K562 (cell line): ENCODE data around the gene KCNG4. TPM values are rescaled to one million over a fixed set of nuclear protein-coding genes. Genes with fewer than 3 reads are reported as not detected.

Experiments used
- ATAC-seq: fragments of 200-7000 bp; cut with Tn5 transposase; 3 replicates; pipeline ENCODE4 v1.9.1; 2020; ENCODE audit warnings: moderate library complexity
- BruUV-seq: library from RNA; stranded (reverse); fragments of 400-500 nt; replicated peaks from 2 replicates; lab custom pipeline; 2021; lab: Mats Ljungman, UMichigan
- CTCF ChIA-PET: fragments of 300-600 bp; formaldehyde crosslinking; extraction: SDS; loops from one replicate; lab custom pipeline; 2021; ENCODE audit warnings: low intra/inter-chr PET ratio; lab: Yijun Ruan, JAX
- POLR2A ChIA-PET: fragments of 300-600, 350-650 bp; sonication (Branson Sonifier 250); formaldehyde crosslinking; extraction: SDS; loops from one replicate; lab custom pipeline; 2021; ENCODE audit warnings: antibody characterized with exemption, inconsistent platforms; lab: Yijun Ruan, JAX
- DNase-seq, 4 experiments: peaks; one replicate each; pipeline versions ENCODE4 v3.0.0 to v3.0.0-alpha.2; 2011 to 2018; ENCODE audit warnings: low spot score in 3 of 4, mixed read lengths in 3 of 4; ENCODE audit errors: extremely low read depth in 1 of 4
- FAIRE-seq: peaks from 2 replicates; lab custom pipeline; 2011; peaks lifted over from hg19 to GRCh38; lab: Jason Lieb, UNC
- H2AFZ ChIP-seq: 2 replicates; pipeline ENCODE4 v1.6.0; 2011; ENCODE audit warnings: low read depth, low read length, control low read depth, inconsistent platforms
- H3K27ac ChIP-seq: fragments of 200-600 bp; 3 replicates; pipeline ENCODE4 v1.8.0; 2011; ENCODE audit warnings: low read depth, mild to moderate bottlenecking, control low read depth, inconsistent platforms, low read length, moderate library complexity, mixed read lengths; ENCODE audit errors: extremely low read depth
- H3K27me3 ChIP-seq, 2 experiments: fragments of 300-600 bp in 1 of 2; 2 replicates in 1 of 2; 3 replicates in 1 of 2; pipeline versions ENCODE4 v1.6.0 to v1.8.0; 2011; ENCODE audit warnings: inconsistent platforms in 2 of 2, low read length in 2 of 2, mild to moderate bottlenecking in 1 of 2, mixed read lengths in 1 of 2, moderate library complexity in 1 of 2; ENCODE audit not compliant: control insufficient read depth in 2 of 2, insufficient read depth in 2 of 2
- H3K36me3 ChIP-seq: fragments of 300-600 bp; 3 replicates; pipeline ENCODE4 v1.8.0; 2011; ENCODE audit warnings: mild to moderate bottlenecking, low read length, inconsistent platforms; ENCODE audit not compliant: control insufficient read depth, insufficient read depth
- H3K4me1 ChIP-seq, 2 experiments: fragments of 200-600 bp in 1 of 2; replicated peaks in 1 of 2; 2 replicates in 1 of 2; 3 replicates in 1 of 2; pipeline versions ENCODE4 v1.5.1 to v1.8.0; 2011; ENCODE audit warnings: inconsistent platforms in 2 of 2, low read length in 2 of 2, mild to moderate bottlenecking in 1 of 2, mixed read lengths in 1 of 2, moderate library complexity in 1 of 2; ENCODE audit not compliant: control insufficient read depth in 2 of 2, insufficient read depth in 2 of 2
- H3K4me2 ChIP-seq: 2 replicates; pipeline ENCODE4 v1.6.1; 2011; ENCODE audit warnings: low read length, control low read depth, inconsistent platforms, mixed read lengths; ENCODE audit not compliant: insufficient read depth
- H3K4me3 ChIP-seq: fragments of 200-600 bp; sonication (generic), shearing (Covaris generic); 2 replicates; pipeline ENCODE4 v1.5.1; 2016; ENCODE audit warnings: control low read depth, inconsistent platforms
- H3K79me2 ChIP-seq: fragments of 200-600 bp; 3 replicates; pipeline ENCODE4 v1.8.0; 2011; ENCODE audit warnings: low read length, inconsistent platforms; ENCODE audit not compliant: control insufficient read depth, insufficient read depth
- H3K9ac ChIP-seq, 2 experiments: 2 replicates each; pipeline versions ENCODE4 v1.6.0 to v1.6.1; 2011; ENCODE audit warnings: low read depth in 2 of 2, low read length in 2 of 2, control low read depth in 1 of 2, inconsistent platforms in 1 of 2, mild to moderate bottlenecking in 1 of 2, mixed read lengths in 1 of 2; ENCODE audit not compliant: insufficient read depth in 1 of 2
- H3K9me1 ChIP-seq: one replicate; pipeline ENCODE4 v1.6.0; 2011; ENCODE audit warnings: inconsistent platforms, mild to moderate bottlenecking, low read length, moderate library complexity; ENCODE audit not compliant: control insufficient read depth, insufficient read depth
- H3K9me3 ChIP-seq: replicated peaks from 2 replicates; pipeline ENCODE4 v1.5.1; 2011; ENCODE audit warnings: low read depth, low read length, inconsistent platforms; ENCODE audit not compliant: control insufficient read depth, insufficient read depth
- H4K20me1 ChIP-seq: replicated peaks from 2 replicates; pipeline ENCODE4 v1.6.1; 2011; ENCODE audit warnings: low read length, inconsistent platforms, mixed read lengths; ENCODE audit not compliant: control insufficient read depth, insufficient read depth
- ARID3B ChIP-seq: fragments of 250-450 bp; sonication (Bioruptor Pico); IDR thresholded peaks from 2 replicates; pipeline ENCODE4 v1.4.0; 2020; ENCODE audit warnings: borderline replicate concordance
- CHD2 ChIP-seq: IDR thresholded peaks from 2 replicates; pipeline ENCODE4 v1.6.1; 2011; ENCODE audit warnings: low read depth, low read length
- CREB1 ChIP-seq, 2 experiments: sonication (generic) in 1 of 2; formaldehyde crosslinking in 1 of 2; IDR thresholded peaks; 2 replicates each; pipeline versions ENCODE4 v1.6.1 to v1.8.0; 2012 to 2022; ENCODE audit warnings: inconsistent platforms in 1 of 2, mild to moderate bottlenecking in 1 of 2, missing genetic modification reagents in 1 of 2, moderate library complexity in 1 of 2
- FOXJ3 ChIP-seq: sonication (generic); formaldehyde crosslinking; IDR thresholded peaks from 2 replicates; pipeline ENCODE4 v1.4.0; 2020; ENCODE audit warnings: mild to moderate bottlenecking, missing genetic modification reagents
- HMG20A ChIP-seq: fragments of 450-650 bp; formaldehyde crosslinking; conservative IDR thresholded peaks from 2 replicates; pipeline ENCODE4 v1.4.0; 2020; ENCODE audit warnings: mild to moderate bottlenecking, mixed read lengths
- MEF2A ChIP-seq: IDR thresholded peaks from 2 replicates; pipeline ENCODE4 v1.6.1; 2011; ENCODE audit warnings: low read depth, mild to moderate bottlenecking, low read length, moderate library complexity; ENCODE audit not compliant: control insufficient read depth
- NFRKB ChIP-seq: fragments of 450-650 bp; IDR thresholded peaks from 2 replicates; pipeline ENCODE4 v1.6.1; 2016; ENCODE audit warnings: low read depth
- PBX2 ChIP-seq, 2 experiments: IDR thresholded peaks in 1 of 2; conservative IDR thresholded peaks in 1 of 2; 2 replicates each; pipeline ENCODE4 v1.6.1; 2016; ENCODE audit warnings: low read depth in 2 of 2, mild to moderate bottlenecking in 1 of 2, missing compliant biosample characterization in 1 of 2, missing genetic modification characterization in 1 of 2, moderate library complexity in 1 of 2
- PRDM10 ChIP-seq: fragments of 450-650 bp; IDR thresholded peaks from 2 replicates; pipeline ENCODE4 v1.6.1; 2018; ENCODE audit not compliant: partially characterized antibody
- RBM15 ChIP-seq: fragments of 200-400 bp; formaldehyde crosslinking; IDR thresholded peaks from 2 replicates; pipeline ENCODE4 v1.6.1; 2018; ENCODE audit warnings: mild to moderate bottlenecking, low read length, moderate library complexity; ENCODE audit not compliant: insufficient read depth
- WGBS: fragments of 100-300 bp; shearing (Covaris generic); methylation state at CpG from one replicate; pipeline ENCODE4 v1.1.6; 2016; ENCODE audit warnings: low coverage, mixed read lengths; ENCODE audit not compliant: insufficient coverage; ENCODE audit errors: missing lambda C conversion rate; 5-methylcytosine and 5-hydroxymethylcytosine counted together
- in situ Hi-C: fragments of 300-500 bp; cut with MboI; formaldehyde crosslinking; loops from 4 replicates; pipeline ENCODE4 v1.15.0; 2018; ENCODE audit warnings: inconsistent platforms, mixed read lengths
- intact Hi-C: fragments of 100-400 bp; cut with micrococcal nuclease; formaldehyde crosslinking; loops from 2 replicates; pipeline ENCODE4 v1.14.2; 2022
- polyA plus RNA-seq, 8 experiments: library from polyadenylated mRNA; depleted of rRNA in 4 of 8; stranded (reverse) in 5 of 8; unstranded in 3 of 8; fragments of >200 nt; fragmentation: Nextera tagmentation in 2 of 8; fragmentation: Illumina TruSeq in 1 of 8; extraction: Ambion mirVana in 2 of 8; extraction: Trizol in 1 of 8; gene quantifications; 2 replicates each; pipeline versions ENCODE4 v1.2.1 to v1.2.3, GENCODE V29; 2011 to 2014; ENCODE audit warnings: inconsistent platforms in 1 of 8, missing spikeins in 1 of 8
- total RNA-seq, 7 experiments: library from RNA; depleted of rRNA in 6 of 7; stranded (reverse); fragments of >200 nt in 6 of 7; fragmentation: Illumina TruSeq in 2 of 7; extraction: Trizol in 2 of 7; gene quantifications; 2 replicates each; pipeline versions ENCODE4 v1.2.1 to v1.2.3, GENCODE V29; 2011 to 2021; ENCODE audit warnings: low replicate concordance in 1 of 7
- TF ChIP-seq, protein P1 (sequence below): fragments of 450-650 bp; IDR thresholded peaks from 2 replicates; pipeline ENCODE4 v1.6.1; 2016

Gene KCNG4
- total and polyA plus RNA-seq, 9 of the 15 experiments (the other 6 are each of a cell fraction or from before 2014, with no cell fraction given): not detected

DNA sequence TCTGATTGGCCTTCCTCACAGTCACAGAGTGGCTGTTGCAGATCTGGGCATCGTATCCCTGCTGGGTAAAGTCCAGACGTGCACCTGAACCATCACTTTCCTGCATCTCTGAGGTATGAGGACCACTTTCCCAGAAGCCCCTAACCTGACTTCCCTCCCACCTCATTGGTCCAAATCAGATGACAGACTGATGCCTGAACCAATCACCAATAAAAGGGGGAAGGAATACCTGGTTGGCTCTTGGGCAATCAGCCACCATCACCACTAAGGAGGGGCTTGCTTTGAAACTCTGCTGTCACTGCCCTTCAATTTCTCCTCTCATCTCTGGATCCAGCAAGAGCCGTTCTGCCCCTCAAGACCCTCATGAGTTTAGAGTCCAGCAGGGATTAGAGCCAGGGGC lies 41.3 kb upstream of the KCNG4 start (continued):
- TF ChIP-seq PBX2 (CRISPR knock-in tag; IDR thresholded peaks at IDR 0.05; ENCODE audit: low read depth): peak; percentile 73
- TF ChIP-seq PBX2 (tag; conservative IDR thresholded peaks at IDR 0.05; ENCODE audit: low read depth): peak; percentile 95
- no peak for TF ChIP-seq MEF2A
- TF ChIP-seq, protein P1, sequence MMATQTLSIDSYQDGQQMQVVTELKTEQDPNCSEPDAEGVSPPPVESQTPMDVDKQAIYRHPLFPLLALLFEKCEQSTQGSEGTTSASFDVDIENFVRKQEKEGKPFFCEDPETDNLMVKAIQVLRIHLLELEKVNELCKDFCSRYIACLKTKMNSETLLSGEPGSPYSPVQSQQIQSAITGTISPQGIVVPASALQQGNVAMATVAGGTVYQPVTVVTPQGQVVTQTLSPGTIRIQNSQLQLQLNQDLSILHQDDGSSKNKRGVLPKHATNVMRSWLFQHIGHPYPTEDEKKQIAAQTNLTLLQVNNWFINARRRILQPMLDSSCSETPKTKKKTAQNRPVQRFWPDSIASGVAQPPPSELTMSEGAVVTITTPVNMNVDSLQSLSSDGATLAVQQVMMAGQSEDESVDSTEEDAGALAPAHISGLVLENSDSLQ: peak; percentile 98
- TF ChIP-seq CHD2: peak; percentile 64

DNA sequence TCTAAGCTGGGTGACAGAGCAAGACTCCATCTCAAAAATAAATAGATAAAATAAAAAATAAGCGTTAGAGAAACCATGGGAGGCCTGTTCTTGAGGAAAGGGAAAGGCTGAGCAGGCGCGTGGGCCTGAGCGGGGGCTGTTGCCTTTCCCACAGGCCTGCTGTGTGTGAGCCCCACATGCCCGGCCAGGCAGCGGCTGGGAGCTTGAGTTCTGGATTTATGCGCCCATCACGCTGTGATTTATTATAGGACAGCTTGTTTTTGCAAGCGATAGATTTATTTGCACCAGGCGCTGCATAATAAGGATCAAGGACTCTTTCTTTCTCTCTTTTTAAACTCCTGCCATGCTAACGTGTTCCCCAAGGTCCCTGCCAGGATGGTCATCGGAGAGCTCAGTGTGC lies 40.1 kb upstream of the KCNG4 start:
- H3K9ac ChIP-seq: no peak overlapping the region
- ATAC-seq: no peak
- POLR2A ChIA-PET: interaction anchor here (1.2 kb wide), 1 partner anchor 64 kb away, joined by 4 read pairs; no protein-coding TSS in a partner anchor
- in situ Hi-C loops (loop anchor here (5.0 kb wide), 1 partner anchor 197 kb away; no protein-coding TSS in a partner anchor), intact Hi-C loops (no loop called here)
- peaks cover 15% of the 10 kb centered on the region for H4K20me1 ChIP-seq
- no peak overlapping the region for H3K27ac ChIP-seq
- H3K9me3 ChIP-seq: no peaks in the 10 kb centered on the region
- CTCF ChIA-PET: no interaction called here
- no peak for DNase-seq
- FAIRE-seq: no peak
- BruUV-seq: no TSS peak
- H3K4me3 ChIP-seq: no peak overlapping the region
- no peaks in the 10 kb centered on the region for H3K4me1 ChIP-seq
- no peak overlapping the region for H2AFZ ChIP-seq
- H3K9me1 ChIP-seq: no peaks in the 10 kb centered on the region
- H3K27me3 ChIP-seq: peaks cover 70 to 85% of the 10 kb centered on the region in 2 experiments
- H3K79me2 ChIP-seq: no peaks in the 10 kb centered on the region
- no peak overlapping the region for H3K4me2 ChIP-seq
- H3K36me3 ChIP-seq: no peaks in the 10 kb centered on the region
- 2% methylated on average over 12 of the region's 12 CpGs for WGBS
- TF ChIP-seq NFRKB: no peak
- TF ChIP-seq ARID3B (CRISPR knock-in tag): no peak
- TF ChIP-seq CREB1 (IDR thresholded peaks at IDR 0.05): no peak
- TF ChIP-seq CREB1 (CRISPR knock-in tag; IDR thresholded peaks at IDR 0.05): no peak
- TF ChIP-seq PRDM10: no peak
- TF ChIP-seq FOXJ3 (CRISPR knock-in tag): no peak
- no peak for TF ChIP-seq RBM15
- TF ChIP-seq HMG20A (CRISPR knock-in tag): no peak
